HepG2 (cell line): Measurements from ENCODE around the gene CYP2W1. TPM values are rescaled to one million over a fixed set of nuclear protein-coding genes. Genes with fewer than 3 reads are reported as not detected.

Experiments
- BATF2 ChIP-seq: sonication (generic); formaldehyde crosslinking; IDR thresholded peaks from 2 replicates; pipeline ENCODE4 v1.8.0; 2022; ENCODE audit warnings: mild to moderate bottlenecking, missing genetic modification reagents, moderate library complexity
- CCAR2 ChIP-seq: fragments of 200-400 bp; formaldehyde crosslinking; optimal IDR thresholded peaks from 2 replicates; pipeline ENCODE3; 2018; ENCODE audit warnings: low read depth, mild to moderate bottlenecking, low read length, moderate library complexity
- CENPT ChIP-seq: sonication (generic); formaldehyde crosslinking; IDR thresholded peaks from 2 replicates; pipeline ENCODE4 v1.8.0; 2022; ENCODE audit warnings: low read depth, mild to moderate bottlenecking, moderate library complexity, missing genetic modification reagents
- CHCHD3 ChIP-seq: sonication (generic); formaldehyde crosslinking; IDR thresholded peaks from 2 replicates; pipeline ENCODE4 v1.8.0; 2022; ENCODE audit warnings: mild to moderate bottlenecking, missing genetic modification reagents, moderate library complexity
- HNRNPUL1 ChIP-seq: fragments of 200-400 bp; formaldehyde crosslinking; IDR thresholded peaks from 2 replicates; pipeline ENCODE4 v1.6.1; 2017; ENCODE audit warnings: low read depth, mild to moderate bottlenecking, low read length, moderate library complexity
- KDM2A ChIP-seq: sonication (generic); formaldehyde crosslinking; IDR thresholded peaks from 2 replicates; pipeline ENCODE4 v1.4.0; 2020; ENCODE audit warnings: low read depth, missing genetic modification reagents, borderline replicate concordance
- PBX3 ChIP-seq: sonication (generic); formaldehyde crosslinking; IDR thresholded peaks from 2 replicates; pipeline ENCODE4 v1.8.1; 2023; ENCODE audit warnings: missing genetic modification reagents, inconsistent platforms, borderline replicate concordance
- REST ChIP-seq, 2 experiments: IDR thresholded peaks; 2 replicates each; pipeline ENCODE4 v1.6.1; 2011 to 2012; ENCODE audit warnings: low read length in 2 of 2, borderline replicate concordance in 1 of 2, low read depth in 1 of 2, mild to moderate bottlenecking in 1 of 2, moderate library complexity in 1 of 2
- SETDB1 ChIP-seq: sonication (generic); formaldehyde crosslinking; IDR thresholded peaks from 2 replicates; pipeline ENCODE4 v1.5.1; 2020; ENCODE audit warnings: missing genetic modification reagents, mild to moderate bottlenecking, borderline replicate concordance
- SNAPC2 ChIP-seq: sonication (generic); formaldehyde crosslinking; IDR thresholded peaks from 2 replicates; pipeline ENCODE4 v1.8.1; 2022; ENCODE audit warnings: mild to moderate bottlenecking, missing genetic modification reagents
- SUZ12 ChIP-seq: fragments of 150-350 bp; IDR thresholded peaks from 2 replicates; pipeline ENCODE4 v1.6.1; 2014; ENCODE audit warnings: low read depth, low read length
- ZFP1 ChIP-seq: IDR thresholded peaks from 2 replicates; pipeline ENCODE4 v1.6.1; 2016
- ZMYM4 ChIP-seq: sonication (generic); formaldehyde crosslinking; IDR thresholded peaks from 2 replicates; pipeline ENCODE4 v1.8.1; 2023; ENCODE audit warnings: mild to moderate bottlenecking, missing genetic modification reagents
- ZNF160 ChIP-seq: sonication (generic); formaldehyde crosslinking; IDR thresholded peaks from 2 replicates; pipeline ENCODE4 v1.8.0; 2022; ENCODE audit warnings: mild to moderate bottlenecking, inconsistent platforms, missing genetic modification reagents
- ZNF232 ChIP-seq: sonication (generic); formaldehyde crosslinking; IDR thresholded peaks from 2 replicates; pipeline ENCODE4 v1.4.0; 2020; ENCODE audit warnings: missing genetic modification reagents, borderline replicate concordance
- ZNF329 ChIP-seq: sonication (generic); formaldehyde crosslinking; IDR thresholded peaks from 2 replicates; pipeline ENCODE4 v1.9.0; 2021; ENCODE audit warnings: low read depth, mild to moderate bottlenecking, missing genetic modification reagents
- ZNF34 ChIP-seq: sonication (generic); formaldehyde crosslinking; IDR thresholded peaks from 2 replicates; pipeline ENCODE4 v1.4.0; 2020; ENCODE audit warnings: mild to moderate bottlenecking, missing genetic modification reagents, borderline replicate concordance
- ZNF556 ChIP-seq: sonication (generic); formaldehyde crosslinking; IDR thresholded peaks from 2 replicates; pipeline ENCODE4 v1.4.0; 2020; ENCODE audit warnings: mild to moderate bottlenecking, missing genetic modification reagents, borderline replicate concordance
- ZNF564 ChIP-seq: sonication (generic); formaldehyde crosslinking; IDR thresholded peaks from 2 replicates; pipeline ENCODE4 v1.8.1; 2023; ENCODE audit warnings: mild to moderate bottlenecking, missing genetic modification reagents
- ZNF784 ChIP-seq: sonication (generic); formaldehyde crosslinking; IDR thresholded peaks from 2 replicates; pipeline ENCODE4 v1.5.1; 2020; ENCODE audit warnings: missing genetic modification reagents, mild to moderate bottlenecking, borderline replicate concordance
- ZNF879 ChIP-seq: sonication (generic); formaldehyde crosslinking; IDR thresholded peaks from 2 replicates; pipeline ENCODE4 v1.8.1; 2023; ENCODE audit warnings: missing genetic modification reagents
- ZSCAN25 ChIP-seq: sonication (generic); formaldehyde crosslinking; IDR thresholded peaks from 2 replicates; pipeline ENCODE4 v1.8.0; 2022; ENCODE audit warnings: mild to moderate bottlenecking, missing genetic modification reagents
- polyA plus RNA-seq, 8 experiments: library from polyadenylated mRNA; depleted of rRNA in 3 of 8; stranded (reverse) in 7 of 8; unstranded in 1 of 8; fragments of >200 nt; fragmentation: Illumina TruSeq in 4 of 8; extraction: Trizol in 4 of 8; gene quantifications; 2 replicates each; pipeline versions ENCODE4 v1.2.1 to v1.2.3, GENCODE V29; 2011 to 2016; ENCODE audit warnings: low read depth in 4 of 8, missing spikeins in 1 of 8, mixed read lengths in 1 of 8; ENCODE audit not compliant: insufficient read depth in 1 of 8
- total RNA-seq, 5 experiments: library from RNA; depleted of rRNA; stranded (reverse); fragments of >200 nt; fragmentation: Illumina TruSeq; extraction: Trizol; gene quantifications; 2 replicates each; pipeline ENCODE4 v1.2.3, GENCODE V29; 2016; ENCODE audit warnings: low read depth in 1 of 5

Gene CYP2W1
- total and polyA plus RNA-seq, 2 of the 13 experiments (the other 11 are each of a cell fraction or from before 2014, with no cell fraction given): 19.5 to 31.7 TPM

- TF ChIP-seq SUZ12 (no peak), KDM2A (peak; percentile 98), ZSCAN25 (CRISPR knock-in tag) (0 out of 2 replicates have a peak, but pooled peaks have one; percentile 45), HNRNPUL1 (0 out of 2 replicates have a peak, but pooled peaks have one; percentile 32), SNAPC2 (CRISPR knock-in tag) (no peak), ZNF556 (CRISPR knock-in tag) (peak; percentile 89), ZNF160 (CRISPR knock-in tag) (no peak; the same call in 1 of the 2 replicates), ZMYM4 (CRISPR knock-in tag) (peak; percentile 32), ZNF784 (CRISPR knock-in tag) (no peak; the same call in 1 of the 2 replicates), ZNF329 (CRISPR knock-in tag) (peak; percentile 45; the same call in 1 of the 2 replicates), SETDB1 (no peak), ZNF34 (CRISPR knock-in tag) (0 out of 2 replicates have a peak, but pooled peaks have one; percentile 80), ZFP1 (CRISPR knock-in tag) (peak; percentile 88), PBX3 (no peak), BATF2 (0 out of 2 replicates have a peak, but pooled peaks have one; percentile 49), CHCHD3 (CRISPR knock-in tag) (peak; percentile 71), ZNF564 (CRISPR knock-in tag) (peak; percentile 41; the same call in 1 of the 2 replicates), ZNF232 (CRISPR knock-in tag) (no peak; the same call in 1 of the 2 replicates), ZNF879 (CRISPR knock-in tag) (peak; percentile 38; the same call in 1 of the 2 replicates), CENPT (CRISPR knock-in tag) (no peak), REST (IDR thresholded peaks at IDR 0.05; ENCODE audit: borderline replicate concordance in 1 of 2, low read depth in 1 of 2, low read length in 2 of 2) (peak in 1 of 2 experiments; percentile 26; a peak in 1 of 4 replicates), CCAR2 (no peak)
Observed at GRCh38 chr7:974820-975681, 7.9 kb upstream of the CYP2W1 start, which contains the start of gene COX19 (continued).
